ENCODE measurements around the gene SDK2. TPM values are rescaled to one million over a fixed set of nuclear protein-coding genes. Genes with fewer than 3 reads are reported as not detected.

Gene SDK2
- total and polyA plus RNA-seq, 4 experiments from 2014 or later = 0.49 to 2.9 (median 2.2) TPM; not detected in 1

DNA sequence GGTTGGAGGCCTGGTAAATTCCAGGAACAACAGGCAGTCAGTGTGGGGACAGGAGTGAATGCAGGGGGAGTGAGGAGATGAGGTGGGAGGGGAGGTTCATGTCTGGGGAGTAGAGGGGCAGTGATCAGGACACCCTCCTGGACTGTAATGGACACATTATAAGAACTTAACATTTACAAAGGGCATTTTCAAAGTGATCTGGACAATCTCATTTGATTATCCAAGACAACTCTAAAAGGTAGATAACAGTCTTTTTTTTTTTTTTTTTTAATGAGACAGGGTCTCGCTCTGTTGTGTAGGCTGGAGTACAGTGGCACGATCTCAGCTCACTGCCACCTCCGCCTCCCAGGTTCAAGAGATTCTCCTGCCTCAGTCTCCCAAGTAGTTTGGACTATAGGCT, 5.7 kb downstream of the SDK2 start:
- H3K9me3 ChIP-seq (ENCODE audit: control insufficient read depth in 1 of 2, low read length in 2 of 2) = no peaks in the 10 kb centered on the region
- no peak for DNase-seq
- Mint-ChIP-seq H3K36me3 (no peaks in the 10 kb centered on the region), H3K4me1 (peaks cover 5 to 16% (median 12%) of the 10 kb centered on the region in 4 donors), H3K27me3 (peaks cover 8 to 9% of the 10 kb centered on the region in 2 donors), H3K9me3 (peaks cover 0 to 2% (median 0%) of the 10 kb centered on the region in 8 donors), H3K4me3 (no peak overlapping the region), H3K27ac (no peak overlapping the region)
- H3K4me1 ChIP-seq (ENCODE audit: insufficient read depth, low read length) = peaks cover 5% of the 10 kb centered on the region
- H3K27me3 ChIP-seq (ENCODE audit: insufficient read depth, low read length) = peaks cover 6% of the 10 kb centered on the region
- CTCF ChIA-PET (ENCODE audit: partially characterized antibody) = no interaction called here
- H3K27ac ChIP-seq (ENCODE audit: low read depth, low read length) = no peak overlapping the region
- H3K36me3 ChIP-seq (ENCODE audit: insufficient read depth, low read length) = no peaks in the 10 kb centered on the region
- intact Hi-C loops (cut with micrococcal nuclease) = no loop called here
- POLR2A ChIA-PET (ENCODE audit: partially characterized antibody) = no interaction called here
- no peak overlapping the region for H3K4me3 ChIP-seq (ENCODE audit: low read length in 2 of 2)

DNA sequence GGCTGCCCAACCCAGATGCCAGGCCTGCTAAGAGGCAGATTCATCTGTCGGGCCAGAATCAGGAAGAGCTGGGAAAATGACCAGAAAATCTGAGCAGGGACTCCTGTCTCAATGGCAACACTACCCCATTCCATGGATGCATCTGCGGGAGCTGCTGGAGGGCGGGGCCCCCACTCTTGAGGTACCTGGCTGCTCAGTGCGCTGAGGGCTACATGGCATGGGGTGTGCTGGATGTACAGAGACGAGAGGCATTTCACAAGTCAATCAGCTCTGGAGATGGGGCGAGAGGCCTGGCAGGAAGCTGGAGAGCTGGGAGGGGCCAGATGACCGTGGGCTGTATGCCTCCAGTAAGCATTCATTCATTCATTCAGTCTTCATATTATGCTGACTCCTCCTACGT, 6.4 kb downstream of the SDK2 start:
- H3K4me3 ChIP-seq (ENCODE audit: low read length in 2 of 2) = no peak overlapping the region
- H3K36me3 ChIP-seq (ENCODE audit: insufficient read depth, low read length) = no peaks in the 10 kb centered on the region
- POLR2A ChIA-PET (ENCODE audit: partially characterized antibody) = no interaction called here
- no peaks in the 10 kb centered on the region for H3K9me3 ChIP-seq (ENCODE audit: control insufficient read depth in 1 of 2, low read length in 2 of 2)
- H3K4me1 ChIP-seq (ENCODE audit: insufficient read depth, low read length) = peaks cover 1% of the 10 kb centered on the region
- no peak for DNase-seq
- no peaks in the 10 kb centered on the region for H3K36me3 Mint-ChIP-seq
- H3K27ac ChIP-seq (ENCODE audit: low read depth, low read length) = no peak overlapping the region
- CTCF ChIA-PET (ENCODE audit: partially characterized antibody) = no interaction called here
- H3K27me3 ChIP-seq (ENCODE audit: insufficient read depth, low read length) = peaks cover 6% of the 10 kb centered on the region
- H3K9me3 Mint-ChIP-seq = peaks cover 0 to 2% (median 0%) of the 10 kb centered on the region in 8 donors
- peaks cover 5 to 15% (median 10%) of the 10 kb centered on the region in 4 donors for H3K4me1 Mint-ChIP-seq
- peaks cover 6 to 9% of the 10 kb centered on the region in 2 donors for H3K27me3 Mint-ChIP-seq
- H3K4me3 Mint-ChIP-seq = no peak overlapping the region
- intact Hi-C loops (cut with micrococcal nuclease) = no loop called here
- H3K27ac Mint-ChIP-seq = peak overlapping the region in 1 of 7 donors; percentile 54

DNA sequence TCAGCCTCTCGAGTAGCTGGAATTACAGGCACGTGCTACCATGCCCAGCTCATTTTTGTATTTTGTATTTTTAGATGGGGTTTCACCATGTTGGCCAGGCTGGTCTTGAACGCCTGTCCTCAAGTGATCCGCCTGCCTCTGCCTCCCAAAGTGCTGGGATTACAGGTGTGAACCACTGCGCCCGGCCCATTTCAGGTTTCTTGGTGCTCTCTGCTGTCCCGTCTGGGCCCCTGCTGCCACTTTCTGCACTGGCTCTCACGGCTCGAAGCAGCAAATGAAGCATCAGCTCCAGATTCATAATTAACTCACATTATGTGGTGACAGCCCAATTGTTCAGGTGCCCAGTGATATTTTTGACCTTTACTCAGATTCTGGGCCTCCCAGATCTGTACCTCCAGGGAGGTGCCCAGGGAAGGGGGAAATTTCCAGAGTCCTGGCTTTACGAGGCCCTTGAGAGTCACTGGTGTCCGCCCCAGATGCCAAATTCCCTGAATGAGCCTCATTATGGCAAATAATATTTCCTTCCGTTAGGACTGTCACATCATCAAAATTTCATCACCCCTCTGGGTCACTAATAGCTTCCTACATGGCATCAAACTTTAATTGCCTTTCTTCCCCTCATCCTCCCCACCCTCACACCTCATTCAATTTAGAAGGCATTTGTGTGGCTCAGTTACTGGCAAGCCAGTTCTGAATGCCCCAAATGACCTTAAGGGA, 9.0 kb downstream of the SDK2 start:
- no peak for DNase-seq
- Histone ChIP-seq H3K36me3 (ENCODE audit: insufficient read depth, low read length) (no peaks in the 10 kb centered on the region), H3K27me3 (ENCODE audit: insufficient read depth, low read length) (no peaks in the 10 kb centered on the region), H3K4me3 (ENCODE audit: low read length in 2 of 2) (no peak overlapping the region), H3K9me3 (ENCODE audit: control insufficient read depth in 1 of 2, low read length in 2 of 2) (no peaks in the 10 kb centered on the region), H3K27ac (ENCODE audit: low read depth, low read length) (no peak overlapping the region), H3K4me1 (ENCODE audit: insufficient read depth, low read length) (no peaks in the 10 kb centered on the region)
- peaks cover 0 to 2% (median 0%) of the 10 kb centered on the region in 8 donors for H3K9me3 Mint-ChIP-seq
- H3K4me3 Mint-ChIP-seq = no peak overlapping the region
- no peaks in the 10 kb centered on the region for H3K36me3 Mint-ChIP-seq
- intact Hi-C loops (cut with micrococcal nuclease) = no loop called here
- H3K27ac Mint-ChIP-seq = peak overlapping the region in 1 of 7 donors; percentile 65
- POLR2A ChIA-PET (ENCODE audit: partially characterized antibody) = interaction anchor here (0.6 to 1.9 kb wide), 3 partner anchors 8 to 457 kb away, joined by 3 to 6 read pairs (median 5); partner anchors contain the start of gene SDK2
- peaks cover 0 to 3% (median 0%) of the 10 kb centered on the region in 4 donors for H3K4me1 Mint-ChIP-seq
- H3K27me3 Mint-ChIP-seq = peaks cover 0 to 2% of the 10 kb centered on the region in 2 donors
- CTCF ChIA-PET (ENCODE audit: partially characterized antibody) = interaction anchor here (1.2 to 1.5 kb wide), 2 partner anchors 68 to 214 kb away, joined by 3 to 5 read pairs; no protein-coding TSS in a partner anchor

DNA sequence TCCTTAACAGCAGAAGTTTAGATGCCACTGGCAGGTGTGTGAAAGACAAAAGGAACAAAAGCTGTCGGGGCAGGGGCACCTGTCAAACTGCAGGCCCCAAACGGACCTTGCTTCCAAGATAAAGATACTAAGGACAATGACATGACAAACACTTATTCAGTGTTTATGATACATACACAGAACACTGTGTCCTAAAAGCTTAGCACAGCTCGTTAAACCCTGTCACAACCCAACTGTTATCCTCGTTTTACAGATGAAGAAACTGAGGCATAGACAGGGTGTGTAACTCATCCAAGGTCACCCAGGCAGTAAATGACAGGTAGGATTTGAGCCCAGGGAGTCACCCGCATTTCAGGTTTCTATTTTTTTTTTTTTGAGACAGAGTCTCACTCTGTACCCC, 9.6 kb downstream of the SDK2 start:
- Mint-ChIP-seq H3K9me3 (peaks cover 0 to 2% (median 0%) of the 10 kb centered on the region in 8 donors), H3K4me3 (no peak overlapping the region), H3K27me3 (peaks cover 0 to 2% of the 10 kb centered on the region in 2 donors), H3K4me1 (peaks cover 0 to 3% (median 0%) of the 10 kb centered on the region in 4 donors), H3K27ac (no peak overlapping the region), H3K36me3 (no peaks in the 10 kb centered on the region)
- no peaks in the 10 kb centered on the region for H3K36me3 ChIP-seq (ENCODE audit: insufficient read depth, low read length)
- intact Hi-C loops (cut with micrococcal nuclease) = no loop called here
- ChIA-PET POLR2A (ENCODE audit: partially characterized antibody) (interaction anchor here (1.2 to 1.9 kb wide), 2 partner anchors 9 to 205 kb away, joined by 3 to 6 read pairs; partner anchors contain the start of gene SDK2), CTCF (ENCODE audit: partially characterized antibody) (interaction anchor here (0.6 to 1.5 kb wide), 3 partner anchors 67 to 751 kb away, joined by 3 to 5 read pairs (median 4); no protein-coding TSS in a partner anchor)
- H3K4me3 ChIP-seq (ENCODE audit: low read length in 2 of 2) = no peak overlapping the region
- H3K27ac ChIP-seq (ENCODE audit: low read depth, low read length) = no peak overlapping the region
- DNase-seq = no peak
- H3K27me3 ChIP-seq (ENCODE audit: insufficient read depth, low read length) = no peaks in the 10 kb centered on the region
- no peaks in the 10 kb centered on the region for H3K4me1 ChIP-seq (ENCODE audit: insufficient read depth, low read length)
- H3K9me3 ChIP-seq (ENCODE audit: control insufficient read depth in 1 of 2, low read length in 2 of 2) = no peaks in the 10 kb centered on the region

DNA sequence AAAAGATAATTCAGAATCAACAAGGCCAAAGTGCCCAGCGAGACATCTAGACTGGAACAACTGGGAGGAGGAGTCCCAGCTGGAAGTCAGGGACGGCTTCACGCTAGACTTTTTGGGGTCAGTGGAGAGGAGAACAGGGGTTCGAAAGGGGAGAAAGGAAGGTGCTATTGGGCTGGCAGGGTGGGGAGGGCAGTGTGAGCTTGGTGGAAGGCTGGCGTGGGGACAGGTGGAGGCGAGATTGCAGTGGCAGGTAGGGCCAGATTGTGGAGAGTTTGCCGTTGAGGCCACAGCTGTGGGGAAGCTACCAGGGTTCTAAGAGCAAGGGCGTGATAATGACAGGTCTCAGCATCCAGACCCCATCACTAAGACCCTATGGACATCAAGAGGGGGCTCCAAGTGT, 10.5 kb downstream of the SDK2 start:
- Mint-ChIP-seq H3K27ac (no peak overlapping the region), H3K36me3 (no peaks in the 10 kb centered on the region), H3K4me3 (no peak overlapping the region), H3K27me3 (no peaks in the 10 kb centered on the region), H3K9me3 (peaks cover 0 to 2% (median 0%) of the 10 kb centered on the region in 8 donors), H3K4me1 (peaks cover 0 to 3% (median 0%) of the 10 kb centered on the region in 4 donors)
- H3K36me3 ChIP-seq (ENCODE audit: insufficient read depth, low read length) = no peaks in the 10 kb centered on the region
- H3K4me3 ChIP-seq (ENCODE audit: low read length in 2 of 2) = no peak overlapping the region
- no peaks in the 10 kb centered on the region for H3K9me3 ChIP-seq (ENCODE audit: control insufficient read depth in 1 of 2, low read length in 2 of 2)
- intact Hi-C loops (cut with micrococcal nuclease) = no loop called here
- no peaks in the 10 kb centered on the region for H3K4me1 ChIP-seq (ENCODE audit: insufficient read depth, low read length)
- H3K27me3 ChIP-seq (ENCODE audit: insufficient read depth, low read length) = no peaks in the 10 kb centered on the region
- ChIA-PET POLR2A (ENCODE audit: partially characterized antibody) (interaction anchor here (1.2 kb wide), 1 partner anchor 204 kb away, joined by 3 read pairs; no protein-coding TSS in a partner anchor), CTCF (ENCODE audit: partially characterized antibody) (no interaction called here)
- DNase-seq = no peak
- no peak overlapping the region for H3K27ac ChIP-seq (ENCODE audit: low read depth, low read length)

DNA sequence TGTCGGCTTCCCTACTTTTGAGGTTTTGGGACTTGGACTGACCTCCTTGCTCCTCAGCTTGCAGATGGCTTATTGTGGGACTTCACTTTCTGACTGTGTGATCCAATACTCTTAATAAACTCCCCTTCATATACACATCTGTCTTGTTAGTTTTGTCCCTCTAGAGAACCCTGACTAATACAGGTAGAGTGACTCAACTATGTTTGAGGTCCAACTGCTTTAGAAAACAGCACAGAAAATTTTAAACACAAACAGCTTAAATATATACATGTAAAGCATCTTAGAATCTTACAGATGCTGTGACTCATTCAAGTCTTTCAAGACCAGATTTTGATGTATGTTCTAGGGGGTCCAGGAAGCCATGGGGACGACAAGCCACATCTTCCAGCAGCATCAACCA, 11.7 kb downstream of the SDK2 start:
- Mint-ChIP-seq H3K27ac (peak overlapping the region in 1 of 7 donors; percentile 49), H3K36me3 (no peaks in the 10 kb centered on the region), H3K27me3 (no peaks in the 10 kb centered on the region), H3K9me3 (peaks cover 0 to 2% (median 0%) of the 10 kb centered on the region in 8 donors), H3K4me1 (peaks cover 0 to 3% (median 0%) of the 10 kb centered on the region in 4 donors), H3K4me3 (no peak overlapping the region)
- intact Hi-C loops (cut with micrococcal nuclease) = no loop called here
- Histone ChIP-seq H3K4me3 (ENCODE audit: low read length in 2 of 2) (no peak overlapping the region), H3K36me3 (ENCODE audit: insufficient read depth, low read length) (no peaks in the 10 kb centered on the region), H3K27me3 (ENCODE audit: insufficient read depth, low read length) (no peaks in the 10 kb centered on the region), H3K9me3 (ENCODE audit: control insufficient read depth in 1 of 2, low read length in 2 of 2) (no peaks in the 10 kb centered on the region), H3K27ac (ENCODE audit: low read depth, low read length) (no peak overlapping the region), H3K4me1 (ENCODE audit: insufficient read depth, low read length) (no peaks in the 10 kb centered on the region)
- no peak for DNase-seq
- ChIA-PET POLR2A (ENCODE audit: partially characterized antibody) (no interaction called here), CTCF (ENCODE audit: partially characterized antibody) (no interaction called here)

DNA sequence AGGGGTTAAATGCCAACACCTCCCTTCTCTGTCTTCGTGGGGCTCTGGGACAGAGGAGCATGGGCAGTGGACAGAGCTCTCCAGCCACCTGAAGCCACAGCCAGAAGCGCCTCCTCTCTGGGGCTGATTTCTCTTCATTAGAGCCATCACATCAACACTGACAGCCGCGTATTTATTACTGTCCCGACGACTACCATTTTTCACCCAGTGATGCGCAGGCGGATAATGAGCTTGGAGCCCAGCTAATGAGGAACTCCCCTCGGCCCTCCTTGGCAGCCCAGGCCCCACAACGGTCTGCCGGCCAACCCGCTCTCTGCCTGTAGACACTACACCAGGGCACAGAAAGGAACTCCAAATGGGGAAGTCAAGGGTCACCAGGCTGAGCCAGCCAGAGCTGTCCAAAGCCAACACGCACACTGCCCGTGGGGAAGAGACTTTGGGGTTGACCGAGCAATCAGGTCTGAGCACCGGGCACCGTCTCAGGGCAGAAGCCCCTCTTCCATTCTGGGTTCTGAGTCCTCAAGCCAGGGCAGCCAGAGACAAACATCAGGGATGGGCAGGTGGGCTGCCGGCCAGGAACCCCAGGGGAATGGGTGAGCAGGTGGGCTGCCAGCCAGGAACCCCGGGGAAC, 13.2 kb downstream of the SDK2 start:
- H3K9me3 Mint-ChIP-seq = peaks cover 0 to under 1% (median 0%) of the 10 kb centered on the region in 8 donors
- no peaks in the 10 kb centered on the region for H3K36me3 ChIP-seq (ENCODE audit: insufficient read depth, low read length)
- peak overlapping the region in 1 of 7 donors; percentile 15 for H3K27ac Mint-ChIP-seq
- H3K4me3 ChIP-seq (ENCODE audit: low read length in 2 of 2) = no peak overlapping the region
- peaks cover 0 to 2% (median 0%) of the 10 kb centered on the region in 4 donors for H3K4me1 Mint-ChIP-seq
- no peaks in the 10 kb centered on the region for H3K27me3 Mint-ChIP-seq
- H3K4me1 ChIP-seq (ENCODE audit: insufficient read depth, low read length) = no peaks in the 10 kb centered on the region
- intact Hi-C loops (cut with micrococcal nuclease) = no loop called here
- no peaks in the 10 kb centered on the region for H3K9me3 ChIP-seq (ENCODE audit: control insufficient read depth in 1 of 2, low read length in 2 of 2)
- DNase-seq = no peak
- no peak overlapping the region for H3K27ac ChIP-seq (ENCODE audit: low read depth, low read length)
- H3K4me3 Mint-ChIP-seq = no peak overlapping the region
- no peaks in the 10 kb centered on the region for H3K27me3 ChIP-seq (ENCODE audit: insufficient read depth, low read length)
- no peaks in the 10 kb centered on the region for H3K36me3 Mint-ChIP-seq
- ChIA-PET POLR2A (ENCODE audit: partially characterized antibody) (interaction anchor here (0.8 kb wide), 1 partner anchor 40 kb away, joined by 3 read pairs; no protein-coding TSS in a partner anchor), CTCF (ENCODE audit: partially characterized antibody) (no interaction called here)
